Endothelial cell of umbilical vein (primary cell): Measurements from ENCODE around the gene PROKR2. TPM values are rescaled to one million over a fixed set of nuclear protein-coding genes. Genes with fewer than 3 reads are reported as not detected.

ENCODE experiments used
- BruUV-seq: library from RNA; stranded (reverse); fragments of 400-500 nt; replicated peaks from 2 replicates; lab custom pipeline; 2021; lab: Mats Ljungman, UMichigan
- CTCF ChIA-PET: fragments of 300-600, 350-600 bp; sonication (Branson Sonifier 250); formaldehyde crosslinking; loops from one replicate; lab custom pipeline; 2021; ENCODE audit warnings: antibody characterized with exemption, inconsistent platforms; lab: Charles Lee
- POLR2A ChIA-PET: fragments of 300-600, 350-600 bp; sonication (Branson Sonifier 250); formaldehyde crosslinking; loops from one replicate; lab custom pipeline; 2021; ENCODE audit warnings: antibody characterized with exemption, inconsistent platforms; lab: Charles Lee
- DNase-seq: peaks from one replicate; pipeline ENCODE4 v3.0.0-alpha.2; 2011; ENCODE audit warnings: low read depth, low spot score
- FAIRE-seq: peaks from 2 replicates; lab custom pipeline; 2011; peaks lifted over from hg19 to GRCh38; lab: Jason Lieb, UNC
- H2AFZ ChIP-seq: 2 replicates; pipeline ENCODE4 v1.6.0; 2012; ENCODE audit warnings: low read depth, low read length, control low read depth, inconsistent platforms
- H3K27ac ChIP-seq: 2 replicates; pipeline ENCODE4 v1.5.1; 2011; ENCODE audit warnings: low read depth, mild to moderate bottlenecking, control low read depth, low read length, moderate library complexity; ENCODE audit not compliant: insufficient read depth
- H3K27me3 ChIP-seq, 2 experiments: 2 replicates each; pipeline versions ENCODE4 v1.6.0 to v1.6.1; 2011; ENCODE audit warnings: low read length in 2 of 2, mixed read lengths in 1 of 2; ENCODE audit not compliant: control insufficient read depth in 2 of 2, insufficient read depth in 2 of 2
- H3K36me3 ChIP-seq, 2 experiments: 2 replicates in 1 of 2; 3 replicates in 1 of 2; pipeline ENCODE4 v1.5.1; 2011; ENCODE audit warnings: low read length in 2 of 2, mild to moderate bottlenecking in 1 of 2, moderate library complexity in 1 of 2; ENCODE audit not compliant: control insufficient read depth in 2 of 2, insufficient read depth in 2 of 2; ENCODE audit errors: extremely low read depth in 1 of 2
- H3K4me1 ChIP-seq: 3 replicates; pipeline ENCODE4 v1.5.1; 2011; ENCODE audit warnings: mild to moderate bottlenecking, low read length; ENCODE audit not compliant: control insufficient read depth, insufficient read depth; ENCODE audit errors: extremely low read depth
- H3K4me2 ChIP-seq: 2 replicates; pipeline ENCODE4 v1.6.1; 2011; ENCODE audit warnings: low read length, control low read depth, mixed read lengths; ENCODE audit not compliant: insufficient read depth
- H3K4me3 ChIP-seq, 3 experiments: fragments of 200-600 bp in 1 of 3; sonication (generic), shearing (Covaris generic) in 1 of 3; replicated peaks in 1 of 3; 2 replicates each; pipeline ENCODE4 v1.5.1; 2011 to 2016; ENCODE audit warnings: control low read depth in 3 of 3, low read length in 3 of 3, mild to moderate bottlenecking in 2 of 3, inconsistent platforms in 1 of 3, low read depth in 1 of 3, moderate library complexity in 1 of 3; ENCODE audit not compliant: insufficient read depth in 1 of 3
- H3K79me2 ChIP-seq: 2 replicates; pipeline ENCODE4 v1.6.0; 2012; ENCODE audit warnings: low read length, inconsistent platforms; ENCODE audit not compliant: control insufficient read depth, insufficient read depth
- H3K9ac ChIP-seq: replicated peaks from 2 replicates; pipeline ENCODE3; 2011; ENCODE audit warnings: low read length, control low read depth; ENCODE audit not compliant: insufficient read depth; ENCODE audit errors: extremely low read depth
- H3K9me1 ChIP-seq: replicated peaks from 3 replicates; pipeline ENCODE4 v1.6.0; 2011; ENCODE audit warnings: mild to moderate bottlenecking, low read length; ENCODE audit not compliant: control insufficient read depth, insufficient read depth; ENCODE audit errors: extremely low read depth
- H3K9me3 ChIP-seq: replicated peaks from 2 replicates; pipeline ENCODE4 v1.5.1; 2012; ENCODE audit warnings: low read length, inconsistent platforms; ENCODE audit not compliant: control insufficient read depth, insufficient read depth
- H4K20me1 ChIP-seq: replicated peaks from 2 replicates; pipeline ENCODE3; 2011; ENCODE audit warnings: mild to moderate bottlenecking, low read length; ENCODE audit not compliant: control insufficient read depth, insufficient read depth; ENCODE audit errors: extremely low read depth
- EZH2 ChIP-seq: IDR thresholded peaks from 2 replicates; pipeline ENCODE4 v1.6.1; 2012; ENCODE audit warnings: borderline replicate concordance, low read depth, mild to moderate bottlenecking, moderate library complexity, low read length, inconsistent platforms; ENCODE audit not compliant: severe bottlenecking
- FOS ChIP-seq: IDR thresholded peaks from 2 replicates; pipeline ENCODE4 v1.6.1; 2011; ENCODE audit warnings: mild to moderate bottlenecking, low read length, moderate library complexity, borderline replicate concordance; ENCODE audit not compliant: insufficient read depth
- GATA2 ChIP-seq: IDR thresholded peaks from 2 replicates; pipeline ENCODE4 v1.7.0; 2011; ENCODE audit warnings: low read depth, mild to moderate bottlenecking, moderate library complexity, mixed read lengths, low read length; ENCODE audit not compliant: insufficient read length, insufficient read depth
- JUN ChIP-seq: IDR thresholded peaks from 2 replicates; pipeline ENCODE4 v1.6.1; 2011; ENCODE audit warnings: borderline replicate concordance, low read depth; ENCODE audit not compliant: insufficient read length, insufficient read depth
- MYC ChIP-seq: IDR thresholded peaks from one replicate; pipeline ENCODE4 v1.6.1; 2011; ENCODE audit warnings: mild to moderate bottlenecking, low read depth, low read length
- POLR2A ChIP-seq: IDR thresholded peaks from 2 replicates; pipeline ENCODE4 v1.6.1; 2012; ENCODE audit warnings: low read depth, mild to moderate bottlenecking, control low read depth, low read length
- POLR2AphosphoS5 ChIP-seq: IDR thresholded peaks from 2 replicates; pipeline ENCODE4 v1.6.1; 2012; ENCODE audit warnings: low read depth, mild to moderate bottlenecking, control low read depth, low read length, moderate library complexity; ENCODE audit not compliant: insufficient read depth
- dilution Hi-C: fragments of 300-500 bp; cut with MboI; formaldehyde crosslinking; loops from one replicate; pipeline ENCODE4 v1.15.0; 2019; ENCODE audit warnings: low sequenced_read_pairs; ENCODE audit not compliant: extremely low pct_ligation_motif_present
- intact Hi-C: fragments of 100-400 bp; cut with micrococcal nuclease; formaldehyde crosslinking; loops from one replicate; pipeline ENCODE4 v1.10.0; 2022
- polyA plus RNA-seq, 4 experiments: library from polyadenylated mRNA; depleted of rRNA in 3 of 4; stranded (reverse) in 3 of 4; unstranded in 1 of 4; fragments of >200 nt; gene quantifications; 2 replicates each; pipeline versions ENCODE4 v1.2.1 to v1.2.3, GENCODE V29; 2011 to 2012; ENCODE audit warnings: missing spikeins in 1 of 4
- total RNA-seq: library from RNA; stranded (reverse); gene quantifications from 2 replicates; pipeline ENCODE4 v1.2.3, GENCODE V29; 2021
- TF ChIP-seq, protein P1 (sequence below), 2 donors: IDR thresholded peaks; 1 replicate in 1 of 2; 2 replicates in 1 of 2; pipeline ENCODE4 v1.5.1; 2011; ENCODE audit warnings: low read length in 2 of 2, mild to moderate bottlenecking in 2 of 2, moderate library complexity in 2 of 2, control low read depth in 1 of 2, inconsistent platforms in 1 of 2, low read depth in 1 of 2; ENCODE audit not compliant: insufficient read depth in 1 of 2; ENCODE audit errors: extremely low read depth in 1 of 2
- TF ChIP-seq, protein P2 (sequence below): IDR thresholded peaks from 2 replicates; pipeline ENCODE4 v1.6.1; 2011; ENCODE audit not compliant: insufficient read depth, insufficient read length

Gene PROKR2
- total and polyA plus RNA-seq, 2 donors (not counting 3 experiments of a cell fraction or from before 2014, with no cell fraction given), result not detected

- Histone ChIP-seq H3K9me1 (no peaks in the 10 kb centered on the region), H2AFZ (no peak overlapping the region), H3K27me3 (peaks cover 0 to 9% of the 10 kb centered on the region in 2 experiments), H3K27ac (no peak overlapping the region), H4K20me1 (no peaks in the 10 kb centered on the region), H3K79me2 (no peaks in the 10 kb centered on the region), H3K36me3 (no peaks in the 10 kb centered on the region), H3K4me3 (no peak overlapping the region), H3K4me1 (no peaks in the 10 kb centered on the region), H3K9me3 (no peaks in the 10 kb centered on the region), H3K9ac (no peak overlapping the region), H3K4me2 (no peak overlapping the region)
- FAIRE-seq (no peak), DNase-seq (no peak)
- CTCF ChIA-PET, result no interaction called here
- BruUV-seq, result no TSS peak
- dilution Hi-C loops (no loop called here), intact Hi-C loops (no loop called here)
- no peak for TF ChIP-seq FOS
- TF ChIP-seq POLR2AphosphoS5, result no peak
- TF ChIP-seq POLR2A, result no peak
- TF ChIP-seq, protein P1, sequence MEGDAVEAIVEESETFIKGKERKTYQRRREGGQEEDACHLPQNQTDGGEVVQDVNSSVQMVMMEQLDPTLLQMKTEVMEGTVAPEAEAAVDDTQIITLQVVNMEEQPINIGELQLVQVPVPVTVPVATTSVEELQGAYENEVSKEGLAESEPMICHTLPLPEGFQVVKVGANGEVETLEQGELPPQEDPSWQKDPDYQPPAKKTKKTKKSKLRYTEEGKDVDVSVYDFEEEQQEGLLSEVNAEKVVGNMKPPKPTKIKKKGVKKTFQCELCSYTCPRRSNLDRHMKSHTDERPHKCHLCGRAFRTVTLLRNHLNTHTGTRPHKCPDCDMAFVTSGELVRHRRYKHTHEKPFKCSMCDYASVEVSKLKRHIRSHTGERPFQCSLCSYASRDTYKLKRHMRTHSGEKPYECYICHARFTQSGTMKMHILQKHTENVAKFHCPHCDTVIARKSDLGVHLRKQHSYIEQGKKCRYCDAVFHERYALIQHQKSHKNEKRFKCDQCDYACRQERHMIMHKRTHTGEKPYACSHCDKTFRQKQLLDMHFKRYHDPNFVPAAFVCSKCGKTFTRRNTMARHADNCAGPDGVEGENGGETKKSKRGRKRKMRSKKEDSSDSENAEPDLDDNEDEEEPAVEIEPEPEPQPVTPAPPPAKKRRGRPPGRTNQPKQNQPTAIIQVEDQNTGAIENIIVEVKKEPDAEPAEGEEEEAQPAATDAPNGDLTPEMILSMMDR (IDR thresholded peaks at IDR 0.05; ENCODE audit: extremely low read depth in 1 of 2, insufficient read depth in 1 of 2, low read depth in 1 of 2, low read length in 2 of 2), result no peak
- TF ChIP-seq JUN, result no peak
- no peak for TF ChIP-seq EZH2
- no peak for TF ChIP-seq GATA2
- no peak for TF ChIP-seq MYC
- TF ChIP-seq, protein P2, sequence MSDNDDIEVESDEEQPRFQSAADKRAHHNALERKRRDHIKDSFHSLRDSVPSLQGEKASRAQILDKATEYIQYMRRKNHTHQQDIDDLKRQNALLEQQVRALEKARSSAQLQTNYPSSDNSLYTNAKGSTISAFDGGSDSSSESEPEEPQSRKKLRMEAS, result no peak
- POLR2A ChIA-PET, result no interaction called here
Observed at GRCh38 chr20:5297280-5298004, 19.3 kb downstream of the PROKR2 start.
